Endothelial cell of umbilical vein (primary cell): ENCODE results near the gene TBC1D23. TPM values are rescaled to one million over a fixed set of nuclear protein-coding genes. Genes with fewer than 3 reads are reported as not detected.

ENCODE experiments used
- BruUV-seq: library from RNA; stranded (reverse); fragments of 400-500 nt; replicated peaks from 2 replicates; lab custom pipeline; 2021; lab: Mats Ljungman, UMichigan
- CTCF ChIA-PET: fragments of 300-600, 350-600 bp; sonication (Branson Sonifier 250); formaldehyde crosslinking; loops from one replicate; lab custom pipeline; 2021; ENCODE audit warnings: antibody characterized with exemption, inconsistent platforms; lab: Charles Lee
- POLR2A ChIA-PET: fragments of 300-600, 350-600 bp; sonication (Branson Sonifier 250); formaldehyde crosslinking; loops from one replicate; lab custom pipeline; 2021; ENCODE audit warnings: antibody characterized with exemption, inconsistent platforms; lab: Charles Lee
- DNase-seq: peaks from one replicate; pipeline ENCODE4 v3.0.0-alpha.2; 2011; ENCODE audit warnings: low read depth, low spot score
- FAIRE-seq: peaks from 2 replicates; lab custom pipeline; 2011; peaks lifted over from hg19 to GRCh38; lab: Jason Lieb, UNC
- H2AFZ ChIP-seq: 2 replicates; pipeline ENCODE4 v1.6.0; 2012; ENCODE audit warnings: low read depth, low read length, control low read depth, inconsistent platforms
- H3K27ac ChIP-seq: 2 replicates; pipeline ENCODE4 v1.5.1; 2011; ENCODE audit warnings: low read depth, mild to moderate bottlenecking, control low read depth, low read length, moderate library complexity; ENCODE audit not compliant: insufficient read depth
- H3K27me3 ChIP-seq, 2 experiments: 2 replicates each; pipeline versions ENCODE4 v1.6.0 to v1.6.1; 2011; ENCODE audit warnings: low read length in 2 of 2, mixed read lengths in 1 of 2; ENCODE audit not compliant: control insufficient read depth in 2 of 2, insufficient read depth in 2 of 2
- H3K36me3 ChIP-seq, 2 experiments: 2 replicates in 1 of 2; 3 replicates in 1 of 2; pipeline ENCODE4 v1.5.1; 2011; ENCODE audit warnings: low read length in 2 of 2, mild to moderate bottlenecking in 1 of 2, moderate library complexity in 1 of 2; ENCODE audit not compliant: control insufficient read depth in 2 of 2, insufficient read depth in 2 of 2; ENCODE audit errors: extremely low read depth in 1 of 2
- H3K4me1 ChIP-seq: 3 replicates; pipeline ENCODE4 v1.5.1; 2011; ENCODE audit warnings: mild to moderate bottlenecking, low read length; ENCODE audit not compliant: control insufficient read depth, insufficient read depth; ENCODE audit errors: extremely low read depth
- H3K4me2 ChIP-seq: 2 replicates; pipeline ENCODE4 v1.6.1; 2011; ENCODE audit warnings: low read length, control low read depth, mixed read lengths; ENCODE audit not compliant: insufficient read depth
- H3K4me3 ChIP-seq, 3 experiments: fragments of 200-600 bp in 1 of 3; sonication (generic), shearing (Covaris generic) in 1 of 3; replicated peaks in 1 of 3; 2 replicates each; pipeline ENCODE4 v1.5.1; 2011 to 2016; ENCODE audit warnings: control low read depth in 3 of 3, low read length in 3 of 3, mild to moderate bottlenecking in 2 of 3, inconsistent platforms in 1 of 3, low read depth in 1 of 3, moderate library complexity in 1 of 3; ENCODE audit not compliant: insufficient read depth in 1 of 3
- H3K79me2 ChIP-seq: 2 replicates; pipeline ENCODE4 v1.6.0; 2012; ENCODE audit warnings: low read length, inconsistent platforms; ENCODE audit not compliant: control insufficient read depth, insufficient read depth
- H3K9ac ChIP-seq: replicated peaks from 2 replicates; pipeline ENCODE3; 2011; ENCODE audit warnings: low read length, control low read depth; ENCODE audit not compliant: insufficient read depth; ENCODE audit errors: extremely low read depth
- H3K9me1 ChIP-seq: replicated peaks from 3 replicates; pipeline ENCODE4 v1.6.0; 2011; ENCODE audit warnings: mild to moderate bottlenecking, low read length; ENCODE audit not compliant: control insufficient read depth, insufficient read depth; ENCODE audit errors: extremely low read depth
- H3K9me3 ChIP-seq: replicated peaks from 2 replicates; pipeline ENCODE4 v1.5.1; 2012; ENCODE audit warnings: low read length, inconsistent platforms; ENCODE audit not compliant: control insufficient read depth, insufficient read depth
- H4K20me1 ChIP-seq: replicated peaks from 2 replicates; pipeline ENCODE3; 2011; ENCODE audit warnings: mild to moderate bottlenecking, low read length; ENCODE audit not compliant: control insufficient read depth, insufficient read depth; ENCODE audit errors: extremely low read depth
- EZH2 ChIP-seq: IDR thresholded peaks from 2 replicates; pipeline ENCODE4 v1.6.1; 2012; ENCODE audit warnings: borderline replicate concordance, low read depth, mild to moderate bottlenecking, moderate library complexity, low read length, inconsistent platforms; ENCODE audit not compliant: severe bottlenecking
- GATA2 ChIP-seq: IDR thresholded peaks from 2 replicates; pipeline ENCODE4 v1.7.0; 2011; ENCODE audit warnings: low read depth, mild to moderate bottlenecking, moderate library complexity, mixed read lengths, low read length; ENCODE audit not compliant: insufficient read length, insufficient read depth
- MYC ChIP-seq: IDR thresholded peaks from one replicate; pipeline ENCODE4 v1.6.1; 2011; ENCODE audit warnings: mild to moderate bottlenecking, low read depth, low read length
- POLR2A ChIP-seq: IDR thresholded peaks from 2 replicates; pipeline ENCODE4 v1.6.1; 2012; ENCODE audit warnings: low read depth, mild to moderate bottlenecking, control low read depth, low read length
- POLR2AphosphoS5 ChIP-seq: IDR thresholded peaks from 2 replicates; pipeline ENCODE4 v1.6.1; 2012; ENCODE audit warnings: low read depth, mild to moderate bottlenecking, control low read depth, low read length, moderate library complexity; ENCODE audit not compliant: insufficient read depth
- dilution Hi-C: fragments of 300-500 bp; cut with MboI; formaldehyde crosslinking; loops from one replicate; pipeline ENCODE4 v1.15.0; 2019; ENCODE audit warnings: low sequenced_read_pairs; ENCODE audit not compliant: extremely low pct_ligation_motif_present
- intact Hi-C: fragments of 100-400 bp; cut with micrococcal nuclease; formaldehyde crosslinking; loops from one replicate; pipeline ENCODE4 v1.10.0; 2022
- polyA plus RNA-seq, 4 experiments: library from polyadenylated mRNA; depleted of rRNA in 3 of 4; stranded (reverse) in 3 of 4; unstranded in 1 of 4; fragments of >200 nt; gene quantifications; 2 replicates each; pipeline versions ENCODE4 v1.2.1 to v1.2.3, GENCODE V29; 2011 to 2012; ENCODE audit warnings: missing spikeins in 1 of 4
- total RNA-seq: library from RNA; stranded (reverse); gene quantifications from 2 replicates; pipeline ENCODE4 v1.2.3, GENCODE V29; 2021
- TF ChIP-seq, protein P1 (sequence below): IDR thresholded peaks from 2 replicates; pipeline ENCODE4 v1.6.1; 2011; ENCODE audit not compliant: insufficient read depth, insufficient read length
- TF ChIP-seq, protein P2 (sequence below), 2 donors: IDR thresholded peaks; 1 replicate in 1 of 2; 2 replicates in 1 of 2; pipeline ENCODE4 v1.5.1; 2011; ENCODE audit warnings: low read length in 2 of 2, mild to moderate bottlenecking in 2 of 2, moderate library complexity in 2 of 2, control low read depth in 1 of 2, inconsistent platforms in 1 of 2, low read depth in 1 of 2; ENCODE audit not compliant: insufficient read depth in 1 of 2; ENCODE audit errors: extremely low read depth in 1 of 2

Gene TBC1D23
- total and polyA plus RNA-seq, 2 donors (not counting 3 experiments of a cell fraction or from before 2014, with no cell fraction given) = 10.3 to 34.8 TPM

DNA sequence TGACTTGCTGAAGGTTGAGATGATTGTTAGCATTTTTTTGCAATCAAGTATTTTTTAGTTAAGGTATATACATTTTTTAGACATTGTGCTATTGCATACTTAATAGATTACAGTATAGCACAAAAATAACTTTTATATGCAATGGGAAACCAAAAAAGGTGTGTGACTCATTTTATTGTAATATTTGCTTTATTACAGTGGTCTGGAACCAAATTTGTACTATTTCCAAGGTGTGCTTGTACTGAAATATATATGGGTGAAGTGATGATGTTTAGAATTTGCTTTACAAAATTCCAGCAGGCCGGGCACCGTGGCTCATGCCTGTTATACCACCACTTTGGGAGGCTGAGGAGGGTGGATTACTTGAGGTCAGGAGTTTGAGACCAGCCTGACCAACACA, 29.1 kb upstream of the TBC1D23 start:
- Histone ChIP-seq H3K9ac (no peak overlapping the region), H4K20me1 (no peaks in the 10 kb centered on the region), H3K79me2 (no peaks in the 10 kb centered on the region), H3K27ac (no peak overlapping the region), H3K4me3 (no peak overlapping the region), H3K9me3 (no peaks in the 10 kb centered on the region), H3K4me1 (no peaks in the 10 kb centered on the region), H3K36me3 (no peaks in the 10 kb centered on the region), H3K4me2 (no peak overlapping the region), H3K27me3 (no peaks in the 10 kb centered on the region), H3K9me1 (no peaks in the 10 kb centered on the region), H2AFZ (no peak overlapping the region)
- FAIRE-seq = no peak
- BruUV-seq = no TSS peak
- intact Hi-C loops (no loop called here), dilution Hi-C loops (no loop called here)
- ChIA-PET POLR2A (no interaction called here), CTCF (no interaction called here)
- TF ChIP-seq, protein P1, sequence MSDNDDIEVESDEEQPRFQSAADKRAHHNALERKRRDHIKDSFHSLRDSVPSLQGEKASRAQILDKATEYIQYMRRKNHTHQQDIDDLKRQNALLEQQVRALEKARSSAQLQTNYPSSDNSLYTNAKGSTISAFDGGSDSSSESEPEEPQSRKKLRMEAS = no peak
- TF ChIP-seq, protein P2, sequence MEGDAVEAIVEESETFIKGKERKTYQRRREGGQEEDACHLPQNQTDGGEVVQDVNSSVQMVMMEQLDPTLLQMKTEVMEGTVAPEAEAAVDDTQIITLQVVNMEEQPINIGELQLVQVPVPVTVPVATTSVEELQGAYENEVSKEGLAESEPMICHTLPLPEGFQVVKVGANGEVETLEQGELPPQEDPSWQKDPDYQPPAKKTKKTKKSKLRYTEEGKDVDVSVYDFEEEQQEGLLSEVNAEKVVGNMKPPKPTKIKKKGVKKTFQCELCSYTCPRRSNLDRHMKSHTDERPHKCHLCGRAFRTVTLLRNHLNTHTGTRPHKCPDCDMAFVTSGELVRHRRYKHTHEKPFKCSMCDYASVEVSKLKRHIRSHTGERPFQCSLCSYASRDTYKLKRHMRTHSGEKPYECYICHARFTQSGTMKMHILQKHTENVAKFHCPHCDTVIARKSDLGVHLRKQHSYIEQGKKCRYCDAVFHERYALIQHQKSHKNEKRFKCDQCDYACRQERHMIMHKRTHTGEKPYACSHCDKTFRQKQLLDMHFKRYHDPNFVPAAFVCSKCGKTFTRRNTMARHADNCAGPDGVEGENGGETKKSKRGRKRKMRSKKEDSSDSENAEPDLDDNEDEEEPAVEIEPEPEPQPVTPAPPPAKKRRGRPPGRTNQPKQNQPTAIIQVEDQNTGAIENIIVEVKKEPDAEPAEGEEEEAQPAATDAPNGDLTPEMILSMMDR (IDR thresholded peaks at IDR 0.05; ENCODE audit: extremely low read depth in 1 of 2, insufficient read depth in 1 of 2, low read depth in 1 of 2, low read length in 2 of 2) = no peak
- no peak for TF ChIP-seq EZH2
- no peak for TF ChIP-seq POLR2AphosphoS5
- TF ChIP-seq POLR2A = no peak
- no peak for TF ChIP-seq MYC
- TF ChIP-seq GATA2 = no peak
- no peak for DNase-seq
